ENCODE data around the gene NARF. TPM values are rescaled to one million over a fixed set of nuclear protein-coding genes. Genes with fewer than 3 reads are reported as not detected.

The NARF gene
- polyA plus RNA-seq, 1 of the 3 experiments (the other 2 are of a cell fraction): 128 TPM

GRCh38 chr17:82450357-82451106 is 8.0 kb upstream of the NARF start, which contains the start of gene CYBC1 (continued):
- TF ChIP-seq USF2 (IDR thresholded peaks at IDR 0.05; ENCODE audit: borderline replicate concordance, low read depth, low read length): no peak
- no peak for TF ChIP-seq EZH2phosphoT487 (IDR thresholded peaks at IDR 0.05; ENCODE audit: borderline replicate concordance, low read depth)
- no peak for TF ChIP-seq MEF2A (IDR thresholded peaks at IDR 0.05; ENCODE audit: borderline replicate concordance, low read depth)
- TF ChIP-seq ZBTB33 (IDR thresholded peaks at IDR 0.05; ENCODE audit: borderline replicate concordance, low read depth): no peak
- TF ChIP-seq NRF1 (IDR thresholded peaks at IDR 0.05; ENCODE audit: low read depth, low read length): peak; percentile 3; the same call in 1 of the 2 replicates
- TF ChIP-seq EP300 (IDR thresholded peaks at IDR 0.05; ENCODE audit: borderline replicate concordance in 1 of 2, low read depth in 1 of 2, low read length in 1 of 2): peak in 1 of 2 experiments; percentile 53; a peak in 1 of 4 replicates
- TF ChIP-seq POLR2AphosphoS5 (IDR thresholded peaks at IDR 0.05; ENCODE audit: low read depth, low read length): peak; percentile 97
- peak; percentile 61; the same call in 1 of the 2 replicates for TF ChIP-seq TAF1 (IDR thresholded peaks at IDR 0.05; ENCODE audit: borderline replicate concordance, low read depth, low read length)
- TF ChIP-seq MAX (IDR thresholded peaks at IDR 0.05; ENCODE audit: low read depth): peak; percentile 69
- peak; percentile 80 for TF ChIP-seq GABPA (IDR thresholded peaks at IDR 0.05; ENCODE audit: low read depth)
- no peak for TF ChIP-seq FOXJ3 (CRISPR knock-in tag; IDR thresholded peaks at IDR 0.05)
- no peak for TF ChIP-seq TEAD4 (IDR thresholded peaks at IDR 0.05; ENCODE audit: borderline replicate concordance, insufficient read depth)
- TF ChIP-seq SMC3 (IDR thresholded peaks at IDR 0.05; ENCODE audit: low read depth, low read length): 0 out of 2 replicates have a peak, but pooled peaks have one; percentile 2
- TF ChIP-seq RFX5 (IDR thresholded peaks at IDR 0.05; ENCODE audit: low read length): no peak
- TF ChIP-seq ELF1 (IDR thresholded peaks at IDR 0.05): peak; percentile 100
- no peak for TF ChIP-seq JUND (IDR thresholded peaks at IDR 0.05)
- no peak for TF ChIP-seq REST (IDR thresholded peaks at IDR 0.05; ENCODE audit: low read depth, low read length)
- TF ChIP-seq IRF3 (IDR thresholded peaks at IDR 0.05; ENCODE audit: low read depth, low read length): no peak
- 0 out of 2 replicates have a peak, but pooled peaks have one; percentile 24 for TF ChIP-seq FOXM1 (IDR thresholded peaks at IDR 0.05; ENCODE audit: low read depth)
- no peak for TF ChIP-seq YY1 (IDR thresholded peaks at IDR 0.05; ENCODE audit: low read depth)
- no peak; the same call in 1 of the 2 replicates for TF ChIP-seq RCOR1 (IDR thresholded peaks at IDR 0.05; ENCODE audit: low read length)
- no peak for TF ChIP-seq GATA2 (CRISPR knock-in tag; IDR thresholded peaks at IDR 0.05)
- no peak; the same call in 1 of the 2 replicates for TF ChIP-seq SIN3A (IDR thresholded peaks at IDR 0.05; ENCODE audit: borderline replicate concordance, low read depth, low read length)
- TF ChIP-seq RXRA (IDR thresholded peaks at IDR 0.05; ENCODE audit: borderline replicate concordance, low read depth): no peak
